Caki2 (cell line): Measurements from ENCODE around the gene PDE6G. TPM values are rescaled to one million over a fixed set of nuclear protein-coding genes. Genes with fewer than 3 reads are reported as not detected.

Experiments
- DNase-seq: peaks from one replicate; pipeline ENCODE4 v3.0.0-alpha.2; 2015; ENCODE audit warnings: low read depth
- in situ Hi-C: cut with HindIII; loops from 2 replicates; pipeline ENCODE4 v1.10.0; 2016; ENCODE audit warnings: low sequenced_read_pairs, low pct_unique_long_range_greater_than_20kb, mixed read lengths
- total RNA-seq: library from RNA; depleted of rRNA; stranded (reverse); fragments of >200 nt; shearing (Covaris generic); gene quantifications from 2 replicates; pipeline ENCODE4 v1.2.3, GENCODE V29; 2014; ENCODE audit warnings: low replicate concordance; rRNA removed

Gene PDE6G
- total RNA-seq, 1 experiment from 2014 or later: 1.4 TPM

DNA sequence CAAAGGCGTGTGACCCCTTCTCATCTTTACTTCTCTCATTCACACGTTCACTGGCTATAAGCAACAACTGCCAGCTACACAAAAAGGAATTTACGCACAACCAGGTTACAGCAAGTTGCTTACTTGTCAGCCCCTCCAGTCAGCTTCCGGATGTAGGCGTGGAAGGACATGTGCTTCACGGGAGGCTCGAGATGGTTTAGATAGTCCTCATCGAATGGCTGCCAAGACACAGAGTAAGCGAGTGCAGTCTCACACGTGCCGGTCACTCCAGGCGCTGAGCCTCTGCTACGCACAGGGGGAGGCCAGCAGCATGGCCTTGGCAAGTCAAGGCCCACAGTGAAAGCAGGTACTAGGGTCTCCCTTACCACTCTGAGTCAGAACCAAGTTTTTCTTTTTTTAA is 47.7 kb downstream of the PDE6G start:
- in situ Hi-C loops: no loop called here
- DNase-seq: no peak

DNA sequence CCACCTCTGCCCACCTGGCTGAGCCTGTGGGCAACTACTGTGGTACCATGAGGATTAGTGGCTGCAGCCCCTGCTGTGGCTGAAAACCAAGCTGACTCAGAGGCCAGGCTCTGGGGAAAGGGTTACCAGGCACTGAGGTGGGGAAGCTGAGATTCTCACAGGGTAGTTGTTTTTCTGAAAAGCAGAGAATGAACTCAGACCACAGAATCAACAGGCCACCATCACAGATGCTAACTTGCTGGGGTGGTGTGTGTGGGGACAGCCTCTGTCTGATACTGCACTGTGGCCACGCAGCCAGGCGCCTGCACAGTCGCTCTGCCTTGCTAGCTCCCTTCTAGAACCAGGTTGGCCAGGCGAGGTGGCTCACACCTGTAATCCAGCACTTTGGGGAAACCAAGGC is 48.3 kb downstream of the PDE6G start:
- no peak for DNase-seq
- in situ Hi-C loops: no loop called here

DNA sequence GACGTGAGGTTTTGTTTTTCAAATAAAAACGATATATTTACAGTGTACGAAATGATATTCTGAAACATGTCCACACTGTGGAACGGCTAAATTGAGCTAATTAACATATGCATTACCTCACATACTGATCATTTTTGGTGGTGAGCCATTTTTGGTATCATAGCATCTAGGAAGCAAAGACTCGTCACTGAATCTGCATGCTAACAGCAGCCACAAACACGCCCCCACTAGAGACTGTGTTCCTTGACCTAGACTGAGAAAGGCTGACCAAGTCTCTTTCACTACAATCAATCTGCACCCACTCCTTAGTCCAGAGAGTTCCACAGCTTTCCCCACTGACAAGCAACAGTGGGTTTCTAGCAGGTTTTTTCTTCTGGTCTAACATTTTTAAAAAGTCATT is 48.9 kb downstream of the PDE6G start:
- no peak for DNase-seq
- in situ Hi-C loops: no loop called here

DNA sequence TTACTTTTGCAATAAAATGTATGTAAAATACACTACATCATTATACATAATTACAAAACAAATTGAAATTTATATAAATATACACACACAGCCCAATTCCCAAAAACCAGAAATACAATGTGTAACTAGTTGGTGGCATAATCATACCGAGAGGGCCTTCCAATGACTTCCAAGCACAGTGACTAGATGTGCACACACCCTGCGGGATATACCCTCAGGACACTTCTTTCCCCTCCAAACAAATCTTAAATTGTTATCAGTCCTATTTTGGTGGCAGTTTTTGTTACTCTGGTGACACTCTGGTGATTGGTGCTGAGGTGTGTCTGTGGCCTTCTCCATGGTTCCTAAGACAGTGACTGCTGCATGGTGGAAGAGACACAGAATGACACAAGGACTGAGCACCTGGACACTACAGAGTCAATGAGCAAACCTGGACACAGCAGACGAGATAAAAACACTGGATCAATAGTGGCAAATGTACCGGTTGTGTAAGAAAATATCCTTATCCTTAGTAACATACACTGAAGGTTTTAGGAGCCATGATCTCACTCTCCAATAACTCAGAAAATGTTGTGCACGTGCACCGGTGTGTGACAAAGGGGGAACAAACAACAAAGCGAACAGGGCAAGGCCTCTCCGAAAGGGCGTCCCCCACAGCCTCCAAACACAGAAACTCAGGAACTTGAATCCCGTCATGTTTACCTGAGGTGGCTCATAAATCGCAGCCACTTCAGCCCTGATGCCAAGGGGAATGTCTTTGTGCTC is 52.3 kb downstream of the PDE6G start:
- in situ Hi-C loops: no loop called here
- DNase-seq: peak; percentile 47

DNA sequence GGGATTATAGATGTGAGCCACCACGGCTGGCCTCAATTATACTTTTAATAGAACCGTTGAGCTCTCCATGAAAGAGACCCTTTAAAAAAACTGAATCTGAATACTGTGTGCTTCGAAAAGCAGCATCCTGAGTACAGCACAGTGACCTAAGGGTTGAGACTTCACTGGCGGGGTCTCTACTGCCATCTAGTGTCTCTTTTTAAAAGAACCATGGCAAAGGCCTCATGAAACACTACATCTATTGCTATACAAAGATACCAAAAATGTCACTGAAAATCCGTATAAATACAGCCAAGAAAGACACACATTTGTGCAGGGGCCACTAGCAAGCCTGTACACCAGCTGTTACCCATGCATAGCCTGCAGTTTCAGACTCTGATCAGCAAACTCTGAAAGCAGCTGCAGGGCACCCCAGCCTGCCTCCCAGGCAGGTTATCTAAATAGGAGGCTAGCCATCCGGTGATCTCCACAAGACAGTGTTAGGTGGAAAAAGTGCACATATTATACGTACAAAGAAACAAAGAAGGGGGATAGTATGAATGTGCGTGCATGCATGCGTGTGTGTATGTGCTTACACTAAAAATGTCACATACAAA is 54.7 kb downstream of the PDE6G start:
- DNase-seq: peak; percentile 48
- in situ Hi-C loops: no loop called here

Other genes starting within 250 kb of the PDE6G start
- 3,719 and 3,770 TPM in 2 replicates for gene ACTG1, start 143.7 kb downstream of the PDE6G start, total RNA-seq
- gene FSCN2, start 128.2 kb downstream of the PDE6G start, total RNA-seq: 0.37 and 1.6 TPM in 2 replicates
- 40.5 and 41.5 TPM in 2 replicates for gene FAAP100, start 104.2 kb downstream of the PDE6G start, total RNA-seq
- 79.9 and 88.1 TPM in 2 replicates for gene NPLOC4, start 19.4 kb downstream of the PDE6G start, total RNA-seq
- 9.6 and 18.9 TPM in 2 replicates for gene TSPAN10, start 19.3 kb downstream of the PDE6G start, total RNA-seq
- 76.2 and 103 TPM in 2 replicates for gene OXLD1, start 10.1 kb upstream of the PDE6G start, total RNA-seq
- 33.8 and 39.2 TPM in 2 replicates for gene CCDC137, start 10.2 kb upstream of the PDE6G start, total RNA-seq
- 75.3 and 89.9 TPM in 2 replicates for gene ARL16, start 27.3 kb upstream of the PDE6G start, total RNA-seq
- gene HGS, start 27.5 kb upstream of the PDE6G start, total RNA-seq: 87.1 and 96.6 TPM in 2 replicates
- 185 and 238 TPM in 2 replicates for gene MRPL12, start 46.8 kb upstream of the PDE6G start, total RNA-seq
- 93.2 and 105 TPM in 2 replicates for gene SLC25A10, start 55.7 kb upstream of the PDE6G start, total RNA-seq
- gene GCGR, start 147.6 kb upstream of the PDE6G start, total RNA-seq: not detected in 2 replicates
- 24.7 and 30.9 TPM in 2 replicates for gene MCRIP1, start 176.7 kb upstream of the PDE6G start, total RNA-seq
- gene PPP1R27, start 178.5 kb upstream of the PDE6G start, total RNA-seq: not detected in 2 replicates
- 653 and 796 TPM in 2 replicates for gene P4HB, start 204.0 kb upstream of the PDE6G start, total RNA-seq
- 117 and 146 TPM in 2 replicates for gene ARHGDIA, start 214.8 kb upstream of the PDE6G start, total RNA-seq
- gene ALYREF, start 235.0 kb upstream of the PDE6G start, total RNA-seq: 279 and 312 TPM in 2 replicates
- 220 and 309 TPM in 2 replicates for gene ANAPC11, start 235.2 kb upstream of the PDE6G start, total RNA-seq
- gene NPB, start 245.7 kb upstream of the PDE6G start, total RNA-seq: 0.07 and 5.4 TPM in 2 replicates